IMR-90 (cell line): ENCODE results near the gene TAS2R19. TPM values are rescaled to one million over a fixed set of nuclear protein-coding genes. Genes with fewer than 3 reads are reported as not detected.

Source experiments
- ATAC-seq: fragments of 200-7000 bp; cut with Tn5 transposase; 2 replicates; pipeline ENCODE4 v1.9.1; 2020; ENCODE audit warnings: low read depth, mild to moderate bottlenecking, moderate library complexity
- BruUV-seq: library from RNA; stranded (reverse); fragments of 400-500 nt; replicated peaks from 2 replicates; lab custom pipeline; 2021; lab: Mats Ljungman, UMichigan
- CTCF ChIA-PET: fragments of 300-600 bp; formaldehyde crosslinking; extraction: SDS; loops from one replicate; lab custom pipeline; 2021; ENCODE audit warnings: antibody characterized with exemption; lab: Yijun Ruan, JAX
- POLR2A ChIA-PET: fragments of 300-600 bp; sonication (Branson Sonifier 250); formaldehyde crosslinking; loops from one replicate; lab custom pipeline; 2022; ENCODE audit warnings: antibody characterized with exemption; ENCODE audit not compliant: unreplicated experiment; lab: Charles Lee
- DNase-seq: peaks from one replicate; pipeline ENCODE4 v3.0.0; 2013
- H2AFZ ChIP-seq: replicated peaks from 2 replicates; pipeline ENCODE3; 2013; ENCODE audit warnings: low read length, mild to moderate bottlenecking; ENCODE audit not compliant: poor library complexity
- H2AK5ac ChIP-seq: 2 replicates; pipeline ENCODE4 v1.6.1; 2013; ENCODE audit warnings: low read depth, low read length, inconsistent platforms
- H2AK9ac ChIP-seq: replicated peaks from 2 replicates; pipeline ENCODE3; 2013; ENCODE audit warnings: mild to moderate bottlenecking, low read depth, low read length, moderate library complexity; ENCODE audit not compliant: poor library complexity
- H2BK120ac ChIP-seq: 2 replicates; pipeline ENCODE4 v1.6.1; 2013; ENCODE audit warnings: low read depth, low read length, inconsistent platforms
- H2BK15ac ChIP-seq: 3 replicates; pipeline ENCODE4 v1.6.1; 2013; ENCODE audit warnings: low read depth, low read length, inconsistent platforms
- H2BK20ac ChIP-seq: 2 replicates; pipeline ENCODE4 v1.6.1; 2013; ENCODE audit warnings: low read depth, mild to moderate bottlenecking, inconsistent platforms, low read length, moderate library complexity
- H2BK5ac ChIP-seq: 2 replicates; pipeline ENCODE4 v1.6.1; 2013; ENCODE audit warnings: mild to moderate bottlenecking, low read depth, low read length, inconsistent platforms; ENCODE audit not compliant: poor library complexity, severe bottlenecking
- H3K14ac ChIP-seq: replicated peaks from 2 replicates; pipeline ENCODE4 v1.6.1; 2013; ENCODE audit warnings: low read depth, low read length, inconsistent platforms
- H3K18ac ChIP-seq: 2 replicates; pipeline ENCODE4 v1.6.1; 2013; ENCODE audit warnings: low read depth, low read length, control low read depth
- H3K23ac ChIP-seq: 2 replicates; pipeline ENCODE4 v1.6.1; 2013; ENCODE audit warnings: low read depth, low read length, inconsistent platforms
- H3K27ac ChIP-seq: 2 replicates; pipeline ENCODE4 v1.5.1; 2013; ENCODE audit warnings: mild to moderate bottlenecking, control low read depth, low read length; ENCODE audit not compliant: insufficient read depth
- H3K27me3 ChIP-seq: 2 replicates; pipeline ENCODE4 v1.6.1; 2013; ENCODE audit warnings: low read length; ENCODE audit not compliant: control insufficient read depth, insufficient read depth
- H3K36me3 ChIP-seq: 2 replicates; pipeline ENCODE4 v1.6.1; 2013; ENCODE audit warnings: low read length, mixed read lengths; ENCODE audit not compliant: control insufficient read depth, insufficient read depth
- H3K4ac ChIP-seq: 2 replicates; pipeline ENCODE4 v1.6.1; 2013; ENCODE audit warnings: low read depth, low read length, inconsistent platforms
- H3K4me1 ChIP-seq: 2 replicates; pipeline ENCODE4 v1.6.1; 2013; ENCODE audit warnings: low read length, mixed read lengths; ENCODE audit not compliant: control insufficient read depth, insufficient read depth
- H3K4me2 ChIP-seq: 2 replicates; pipeline ENCODE4 v1.6.1; 2013; ENCODE audit warnings: low read depth, mild to moderate bottlenecking, control low read depth, low read length, moderate library complexity
- H3K4me3 ChIP-seq: 2 replicates; pipeline ENCODE4 v1.5.1; 2013; ENCODE audit warnings: low read depth, mild to moderate bottlenecking, control low read depth, low read length, moderate library complexity; ENCODE audit not compliant: insufficient read depth
- H3K56ac ChIP-seq: 2 replicates; pipeline ENCODE4 v1.6.1; 2013; ENCODE audit warnings: low read length, inconsistent platforms; ENCODE audit not compliant: insufficient read depth; ENCODE audit errors: extremely low read depth
- H3K79me1 ChIP-seq, 2 experiments: 2 replicates each; pipeline ENCODE4 v1.6.1; 2013; ENCODE audit warnings: low read length in 2 of 2, inconsistent platforms in 1 of 2, low read depth in 1 of 2
- H3K9ac ChIP-seq: 2 replicates; pipeline ENCODE4 v1.6.1; 2013; ENCODE audit warnings: low read depth, low read length, control low read depth
- H3K9me1 ChIP-seq: 2 replicates; pipeline ENCODE4 v1.6.1; 2013; ENCODE audit warnings: low read length, inconsistent platforms; ENCODE audit not compliant: insufficient read depth
- H3K9me3 ChIP-seq: 2 replicates; pipeline ENCODE4 v1.6.1; 2013; ENCODE audit warnings: low read length; ENCODE audit not compliant: control insufficient read depth, insufficient read depth
- H4K20me1 ChIP-seq: 2 replicates; pipeline ENCODE4 v1.6.1; 2013; ENCODE audit warnings: low read length, inconsistent platforms; ENCODE audit not compliant: insufficient read depth
- H4K5ac ChIP-seq: 2 replicates; pipeline ENCODE4 v1.6.1; 2013; ENCODE audit warnings: mild to moderate bottlenecking, low read depth, low read length, control low read depth
- H4K8ac ChIP-seq, 2 experiments: 2 replicates each; pipeline ENCODE4 v1.6.1; 2013; ENCODE audit warnings: low read depth in 2 of 2, low read length in 2 of 2, control low read depth in 1 of 2, inconsistent platforms in 1 of 2
- H4K91ac ChIP-seq: 2 replicates; pipeline ENCODE4 v1.6.1; 2013; ENCODE audit warnings: low read depth, low read length, inconsistent platforms; ENCODE audit not compliant: insufficient read depth
- BHLHE40 ChIP-seq: fragments of 150-350 bp; IDR thresholded peaks from 2 replicates; pipeline ENCODE4 v1.6.1; 2016; ENCODE audit warnings: mild to moderate bottlenecking, low read depth, low read length
- FOS ChIP-seq: fragments of 150-350 bp; IDR thresholded peaks from 2 replicates; pipeline ENCODE4 v1.6.1; 2016; ENCODE audit warnings: low read depth, low read length
- POLR2A ChIP-seq: IDR thresholded peaks from 2 replicates; pipeline ENCODE4 v1.6.1; 2012; ENCODE audit warnings: mild to moderate bottlenecking, low read depth, low read length
- SMC3 ChIP-seq: fragments of 150-350 bp; IDR thresholded peaks from 2 replicates; pipeline ENCODE4 v1.6.1; 2016; ENCODE audit warnings: low read depth, mild to moderate bottlenecking, antibody characterized with exemption, low read length, moderate library complexity
- USF2 ChIP-seq: fragments of 150-350 bp; IDR thresholded peaks from 2 replicates; pipeline ENCODE4 v1.6.1; 2017; ENCODE audit warnings: mild to moderate bottlenecking, antibody characterized with exemption, low read length, low read depth
- WGBS, 2 experiments: methylation state at CpG; one replicate each; pipeline versions ENCODE4 v1.1.5 to v1.1.7; 2013; ENCODE audit warnings: missing lambda C conversion rate in 2 of 2; ENCODE audit not compliant: insufficient read length in 1 of 2; ENCODE audit errors: extremely low coverage in 2 of 2; 5-methylcytosine and 5-hydroxymethylcytosine counted together
- dilution Hi-C: fragments of 300-500 bp; cut with HindIII; formaldehyde crosslinking; loops from one replicate; pipeline ENCODE4 v1.14.3; 2018; ENCODE audit warnings: low sequenced_read_pairs; ENCODE audit not compliant: unreplicated experiment
- in situ Hi-C: fragments of 300-500 bp; cut with MboI; formaldehyde crosslinking; loops from 3 replicates; pipeline ENCODE4 v1.14.3; 2019; ENCODE audit warnings: low sequenced_read_pairs, inconsistent platforms, mixed read lengths
- intact Hi-C: fragments of 100-400 bp; cut with micrococcal nuclease; formaldehyde crosslinking; loops from 2 replicates; pipeline ENCODE4 v1.10.0; 2022
- polyA plus RNA-seq, 3 experiments: library from polyadenylated mRNA; depleted of rRNA; stranded (reverse); fragments of >200 nt; gene quantifications; 2 replicates each; pipeline ENCODE4 v1.2.3, GENCODE V29; 2012; ENCODE audit warnings: low replicate concordance in 1 of 3
- total RNA-seq: library from RNA; depleted of rRNA; stranded (reverse); fragments of >200 nt; gene quantifications from 2 replicates; pipeline ENCODE4 v1.2.3, GENCODE V29; 2012
- TF ChIP-seq, protein P1 (sequence below): fragments of 150-350 bp; IDR thresholded peaks from 2 replicates; pipeline ENCODE4 v1.6.1; 2016; ENCODE audit warnings: low read depth, mild to moderate bottlenecking, low read length, moderate library complexity, borderline replicate concordance

Gene TAS2R19
- total and polyA plus RNA-seq, 2 of the 4 experiments (the other 2 are of a cell fraction) = 0.24 to 5.0 TPM

DNA sequence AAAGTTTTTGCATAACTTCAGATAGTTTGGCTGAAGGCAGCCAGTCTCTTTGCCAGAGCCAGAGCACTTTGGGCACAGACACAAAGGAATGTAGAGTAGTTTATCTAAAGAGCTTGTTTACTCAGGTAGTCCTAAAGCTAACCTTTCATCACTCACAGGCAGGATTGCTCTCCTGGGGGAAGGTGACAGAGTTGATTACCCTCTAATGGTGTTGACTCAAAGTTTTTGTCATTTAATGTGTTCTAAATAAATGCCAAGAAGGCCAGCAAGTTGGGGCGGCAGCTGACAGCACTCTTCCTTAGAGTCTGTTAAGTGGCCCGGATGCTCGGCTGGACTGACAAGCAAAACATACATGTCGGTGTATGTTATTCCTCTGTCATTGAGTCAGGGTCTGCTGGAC is 49.0 kb upstream of the TAS2R19 start:
- H2AFZ ChIP-seq = no peak overlapping the region
- no peak overlapping the region for H3K9ac ChIP-seq
- no peak overlapping the region for H3K27ac ChIP-seq
- WGBS, 2 experiments = no CpG with 5 or more reads among the region's 4 CpGs
- H3K4me2 ChIP-seq = no peak overlapping the region
- CTCF ChIA-PET = no interaction called here
- in situ Hi-C loops (no loop called here), dilution Hi-C loops (no loop called here), intact Hi-C loops (no loop called here)
- no peak overlapping the region for H2AK5ac ChIP-seq
- H3K23ac ChIP-seq = no peak overlapping the region
- H2BK120ac ChIP-seq = no peak overlapping the region
- no peak overlapping the region for H4K91ac ChIP-seq
- H2AK9ac ChIP-seq = no peak overlapping the region
- POLR2A ChIA-PET = no interaction called here
- no peak overlapping the region for H2BK20ac ChIP-seq
- no peaks in the 10 kb centered on the region for H3K9me3 ChIP-seq
- ATAC-seq (no peak), DNase-seq (no peak)
- TF ChIP-seq, protein P1, sequence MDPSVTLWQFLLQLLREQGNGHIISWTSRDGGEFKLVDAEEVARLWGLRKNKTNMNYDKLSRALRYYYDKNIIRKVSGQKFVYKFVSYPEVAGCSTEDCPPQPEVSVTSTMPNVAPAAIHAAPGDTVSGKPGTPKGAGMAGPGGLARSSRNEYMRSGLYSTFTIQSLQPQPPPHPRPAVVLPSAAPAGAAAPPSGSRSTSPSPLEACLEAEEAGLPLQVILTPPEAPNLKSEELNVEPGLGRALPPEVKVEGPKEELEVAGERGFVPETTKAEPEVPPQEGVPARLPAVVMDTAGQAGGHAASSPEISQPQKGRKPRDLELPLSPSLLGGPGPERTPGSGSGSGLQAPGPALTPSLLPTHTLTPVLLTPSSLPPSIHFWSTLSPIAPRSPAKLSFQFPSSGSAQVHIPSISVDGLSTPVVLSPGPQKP = no peak
- no peak for TF ChIP-seq BHLHE40
- no peak for TF ChIP-seq FOS
- TF ChIP-seq SMC3 = no peak
- TF ChIP-seq USF2 = no peak
- no peak for TF ChIP-seq POLR2A
- H2BK5ac ChIP-seq = no peak overlapping the region
- H3K4me3 ChIP-seq = no peak overlapping the region
- H3K36me3 ChIP-seq = no peaks in the 10 kb centered on the region; the same call in 1 of the 2 replicates
- no peak overlapping the region for H3K18ac ChIP-seq
- no TSS peak for BruUV-seq
- no peak overlapping the region for H4K8ac ChIP-seq
- peaks cover 0 to 9% of the 10 kb centered on the region in 2 experiments; a peak in 3 of 4 replicates for H3K79me1 ChIP-seq
- no peaks in the 10 kb centered on the region for H3K9me1 ChIP-seq
- no peaks in the 10 kb centered on the region for H3K4me1 ChIP-seq
- H4K20me1 ChIP-seq = no peaks in the 10 kb centered on the region
- H2BK15ac ChIP-seq = no peak overlapping the region
- no peak overlapping the region for H3K56ac ChIP-seq
- H3K4ac ChIP-seq = no peak overlapping the region
- no peak overlapping the region for H3K14ac ChIP-seq
- no peaks in the 10 kb centered on the region for H3K27me3 ChIP-seq
- no peak overlapping the region for H4K5ac ChIP-seq
